DOHH2 (cell line): Measurements from ENCODE around the gene PLA2G4B.

Source experiments
- CTCF ChIP-seq: fragments of 200-600 bp; sonication (generic); IDR thresholded peaks from one replicate; pipeline ENCODE4 v1.5.1; 2014; ENCODE audit warnings: antibody characterized with exemption, mild to moderate bottlenecking, low read depth, low read length; ENCODE audit not compliant: poor library complexity, severe bottlenecking
- EZH2phosphoT487 ChIP-seq: fragments of 200-600 bp; sonication (generic); IDR thresholded peaks from 2 replicates; pipeline ENCODE4 v1.6.1; 2017; ENCODE audit warnings: borderline replicate concordance, mild to moderate bottlenecking, antibody characterized with exemption, low read length, moderate library complexity, mixed read lengths

DNA sequence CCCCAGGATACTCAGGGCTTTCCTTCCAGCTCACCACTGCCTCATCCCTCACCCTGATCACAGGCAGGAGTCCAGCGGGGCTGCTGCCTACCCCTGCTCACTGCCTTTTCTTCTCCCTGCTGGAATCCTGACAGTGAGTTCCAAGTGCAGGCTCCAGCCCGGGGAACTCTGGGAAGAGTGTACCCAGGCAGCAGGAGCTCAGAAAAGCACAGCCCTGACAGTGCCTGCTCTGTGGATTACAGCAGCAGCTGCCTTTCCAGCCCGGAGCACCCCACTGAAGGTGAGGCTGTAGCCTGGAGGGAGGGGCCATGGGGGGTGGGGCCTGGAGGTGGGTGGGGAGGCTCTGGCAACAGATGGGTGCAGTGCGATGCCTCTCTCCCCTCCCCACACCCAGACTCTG lies 16.8 kb upstream of the PLA2G4B start:
- TF ChIP-seq CTCF (no peak), EZH2phosphoT487 (no peak)
